ENCODE measurements around the gene IL18R1. TPM values are rescaled to one million over a fixed set of nuclear protein-coding genes. Genes with fewer than 3 reads are reported as not detected.
A peak's percentile ranks its signal among the peaks of the same experiment; 100 is the strongest.

IL18R1 gene
- total RNA-seq, 3 donors from 2014 or later, result 3.9 to 6.1 (median 5.2) TPM

- no peaks in the 10 kb centered on the region for H3K36me3 ChIP-seq (ENCODE audit: low read depth)
- peak; percentile 35 for TF ChIP-seq CTCF (IDR thresholded peaks at IDR 0.05)
- H3K4me1 ChIP-seq (ENCODE audit: low read depth), result peaks cover 3% of the 10 kb centered on the region
- ATAC-seq (peak; percentile 72), DNase-seq (peak in 1 of 3 donors; percentile 65)
- H3K9me3 ChIP-seq, result no peaks in the 10 kb centered on the region
- intact Hi-C loops (cut with DNase I, micrococcal nuclease), result no loop called here
- no peak overlapping the region for H3K4me3 ChIP-seq
These were observed 87.6 kb downstream of the IL18R1 start for GRCh38 chr2:102442967-102443828.

DNA sequence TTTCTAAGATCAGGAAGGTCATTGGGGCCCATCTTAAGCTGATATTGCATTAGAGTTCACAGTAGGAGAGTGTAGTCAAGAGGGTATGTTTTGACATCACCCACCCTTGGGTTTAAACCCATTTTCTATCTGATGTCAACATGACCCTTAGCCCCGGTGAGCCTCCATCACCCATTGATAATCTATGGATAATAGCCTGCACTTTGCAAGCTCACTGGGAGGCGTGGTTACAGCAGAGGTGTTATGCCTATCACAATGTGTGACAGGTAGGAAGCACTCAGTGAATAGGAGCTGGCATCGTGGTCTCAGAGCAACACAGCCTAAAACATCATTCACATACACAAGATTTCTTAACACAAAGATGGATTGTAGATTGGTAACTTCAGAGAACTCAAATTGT is 88.6 kb downstream of the IL18R1 start:
- Histone ChIP-seq H3K4me1 (ENCODE audit: low read depth) (peaks cover 3% of the 10 kb centered on the region), H3K36me3 (ENCODE audit: low read depth) (no peaks in the 10 kb centered on the region), H3K4me3 (no peak overlapping the region), H3K9me3 (no peaks in the 10 kb centered on the region)
- TF ChIP-seq CTCF (IDR thresholded peaks at IDR 0.05), result no peak
- intact Hi-C loops (cut with DNase I, micrococcal nuclease), result no loop called here
- DNase-seq (no peak), ATAC-seq (no peak)

DNA sequence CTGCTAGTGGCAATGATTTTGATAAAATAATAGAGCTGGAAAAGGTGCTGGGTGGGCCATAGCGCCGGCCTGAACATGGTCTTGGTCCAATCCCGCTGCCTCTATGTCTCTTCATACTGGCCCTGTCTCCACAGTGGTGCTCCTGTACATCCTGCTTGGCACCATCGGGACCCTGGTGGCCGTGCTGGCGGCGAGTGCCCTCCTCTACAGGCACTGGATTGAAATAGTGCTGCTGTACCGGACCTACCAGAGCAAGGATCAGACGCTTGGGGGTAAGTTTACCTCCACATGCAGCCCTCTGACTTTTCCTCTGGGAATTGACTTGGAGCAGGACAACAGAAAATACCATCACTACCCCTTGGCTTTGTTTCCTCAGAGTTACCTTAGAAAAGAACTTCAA is 91.3 kb downstream of the IL18R1 start:
- no peak for ATAC-seq
- TF ChIP-seq CTCF (IDR thresholded peaks at IDR 0.05), result no peak
- Histone ChIP-seq H3K4me1 (ENCODE audit: low read depth) (peaks cover 3% of the 10 kb centered on the region), H3K9me3 (no peaks in the 10 kb centered on the region), H3K36me3 (ENCODE audit: low read depth) (no peaks in the 10 kb centered on the region), H3K4me3 (no peak overlapping the region)
- intact Hi-C loops (cut with DNase I, micrococcal nuclease), result no loop called here
- no peak for DNase-seq

Small RNA genes lying within 50 kb of the gene (microRNA-seq; reads per million reads assigned to microRNA genes)
- gene MIR4772, result 2.6 reads per million, percentile 8 among the genes with 10 or more reads in this experiment

Other genes with a start within 250 kb of the IL18R1 start
- 10 to 100 TPM; 17.8 to 40.1 (median 39.1) TPM for gene IL1R1, start 213.1 kb upstream of the IL18R1 start, total RNA-seq
- 1 to 10 TPM; 1.5 to 1.7 (median 1.5) TPM for gene IL1RL2, start 168.8 kb upstream of the IL18R1 start, total RNA-seq
- gene IL1RL1, start 44.2 kb upstream of the IL18R1 start, total RNA-seq, result 1 to 10 TPM in 2 of 3 donors, under 1 TPM in 1; 0.93 to 7.1 (median 5.9) TPM
- 1 to 10 TPM in 2 of 3 donors, under 1 TPM in 1; 0.90 to 1.3 (median 1.2) TPM for gene IL18RAP, start 67.4 kb downstream of the IL18R1 start, total RNA-seq
- gene SLC9A4, start 117.4 kb downstream of the IL18R1 start, total RNA-seq, result under 1 TPM in 2 of 3 donors, not detected in 1; 0.17 to 0.32 TPM